GM12872 (cell line): ENCODE results near the gene PTK7.

Experiments
- TF ChIP-seq, protein P1 (sequence below): IDR thresholded peaks from 3 replicates; pipeline ENCODE4 v1.5.1; 2011; ENCODE audit warnings: low read depth, mild to moderate bottlenecking, low read length, moderate library complexity; ENCODE audit not compliant: insufficient read depth

The PTK7 gene

DNA sequence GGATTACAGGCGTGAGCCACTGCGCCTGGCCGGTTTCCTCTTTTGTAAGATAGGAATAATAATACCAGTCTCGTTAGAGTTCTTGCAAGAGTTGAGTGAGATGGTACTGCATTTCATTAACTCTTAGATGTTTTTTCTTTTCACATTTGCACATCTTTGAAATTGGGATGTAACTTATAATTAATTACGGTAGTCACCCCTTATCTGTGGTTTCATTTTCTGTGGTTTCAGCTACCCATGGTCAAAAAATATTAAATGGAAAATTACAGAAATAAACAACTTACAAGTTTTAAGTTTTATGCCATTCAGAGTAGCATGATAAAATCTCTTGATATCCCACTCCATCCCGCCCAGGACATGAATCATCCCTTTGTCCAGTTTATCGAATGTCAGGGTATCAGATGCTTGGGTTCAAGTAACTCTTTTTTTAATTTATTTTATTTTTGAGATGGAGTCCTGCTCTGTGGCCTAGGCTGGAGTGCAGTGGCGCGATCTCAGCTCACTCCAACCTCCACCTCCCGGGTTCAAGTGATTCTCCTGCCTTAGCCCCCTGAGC is 15.4 kb downstream of the PTK7 start:
- TF ChIP-seq, protein P1, sequence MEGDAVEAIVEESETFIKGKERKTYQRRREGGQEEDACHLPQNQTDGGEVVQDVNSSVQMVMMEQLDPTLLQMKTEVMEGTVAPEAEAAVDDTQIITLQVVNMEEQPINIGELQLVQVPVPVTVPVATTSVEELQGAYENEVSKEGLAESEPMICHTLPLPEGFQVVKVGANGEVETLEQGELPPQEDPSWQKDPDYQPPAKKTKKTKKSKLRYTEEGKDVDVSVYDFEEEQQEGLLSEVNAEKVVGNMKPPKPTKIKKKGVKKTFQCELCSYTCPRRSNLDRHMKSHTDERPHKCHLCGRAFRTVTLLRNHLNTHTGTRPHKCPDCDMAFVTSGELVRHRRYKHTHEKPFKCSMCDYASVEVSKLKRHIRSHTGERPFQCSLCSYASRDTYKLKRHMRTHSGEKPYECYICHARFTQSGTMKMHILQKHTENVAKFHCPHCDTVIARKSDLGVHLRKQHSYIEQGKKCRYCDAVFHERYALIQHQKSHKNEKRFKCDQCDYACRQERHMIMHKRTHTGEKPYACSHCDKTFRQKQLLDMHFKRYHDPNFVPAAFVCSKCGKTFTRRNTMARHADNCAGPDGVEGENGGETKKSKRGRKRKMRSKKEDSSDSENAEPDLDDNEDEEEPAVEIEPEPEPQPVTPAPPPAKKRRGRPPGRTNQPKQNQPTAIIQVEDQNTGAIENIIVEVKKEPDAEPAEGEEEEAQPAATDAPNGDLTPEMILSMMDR, result no peak

DNA sequence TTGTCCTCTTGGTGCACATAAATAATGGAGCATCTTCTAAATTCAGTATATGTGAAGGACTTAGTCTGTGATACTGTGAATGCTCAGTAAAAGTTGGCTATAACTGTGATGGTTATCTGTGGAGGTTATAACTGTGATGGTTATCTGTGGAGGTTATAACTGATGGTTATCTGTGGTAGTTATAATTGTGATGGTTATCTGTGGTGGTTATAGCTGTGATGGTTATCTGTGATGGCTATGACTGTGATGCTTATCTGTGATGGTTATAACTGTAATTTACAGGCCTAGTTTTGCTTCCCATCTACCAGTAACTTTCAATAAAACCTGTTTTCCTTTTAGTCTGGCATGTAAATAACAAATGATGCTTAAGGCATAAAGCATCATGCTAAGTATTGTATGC is 16.5 kb downstream of the PTK7 start:
- TF ChIP-seq, protein P1, result no peak

DNA sequence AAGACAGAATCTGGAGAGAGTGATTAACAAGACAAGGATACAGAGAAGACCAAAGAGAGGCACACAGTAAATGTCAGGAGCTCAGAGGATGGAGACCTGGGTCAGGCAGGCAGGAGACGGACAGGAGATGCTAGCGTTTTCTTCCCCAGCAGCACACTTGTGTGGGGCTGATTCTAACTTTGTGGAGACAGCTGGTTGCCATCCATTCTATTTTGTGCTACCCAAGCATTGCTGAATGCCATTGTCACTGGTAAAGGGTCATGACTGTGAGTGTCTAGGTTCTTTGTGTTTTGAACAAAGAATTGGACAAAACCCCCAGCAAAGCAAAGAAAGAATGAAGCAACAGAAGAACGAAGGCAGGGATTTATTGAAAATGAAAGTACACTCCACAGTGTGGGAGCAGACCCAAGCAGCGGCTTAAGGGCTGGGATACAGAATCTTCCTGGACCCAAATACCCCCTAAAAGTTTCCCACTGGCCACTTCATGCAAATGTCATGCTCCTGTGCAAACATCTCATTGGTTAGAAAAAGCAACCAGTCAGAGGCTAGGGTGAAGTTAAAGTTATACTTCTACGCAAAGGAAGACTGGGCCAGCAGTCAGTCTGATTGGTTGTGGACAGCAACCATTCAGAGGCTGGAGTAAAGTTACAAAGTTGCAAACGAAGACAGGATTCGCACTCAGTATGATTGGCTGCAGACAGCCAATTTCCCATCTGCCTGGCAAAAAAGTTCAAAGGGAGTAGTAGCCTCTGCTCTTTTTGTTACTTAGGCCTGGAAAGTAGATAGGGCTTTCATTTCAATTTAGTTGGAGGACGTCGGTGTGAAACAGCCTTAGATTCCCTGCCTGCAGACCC is 17.5 kb downstream of the PTK7 start:
- TF ChIP-seq, protein P1, result no peak

DNA sequence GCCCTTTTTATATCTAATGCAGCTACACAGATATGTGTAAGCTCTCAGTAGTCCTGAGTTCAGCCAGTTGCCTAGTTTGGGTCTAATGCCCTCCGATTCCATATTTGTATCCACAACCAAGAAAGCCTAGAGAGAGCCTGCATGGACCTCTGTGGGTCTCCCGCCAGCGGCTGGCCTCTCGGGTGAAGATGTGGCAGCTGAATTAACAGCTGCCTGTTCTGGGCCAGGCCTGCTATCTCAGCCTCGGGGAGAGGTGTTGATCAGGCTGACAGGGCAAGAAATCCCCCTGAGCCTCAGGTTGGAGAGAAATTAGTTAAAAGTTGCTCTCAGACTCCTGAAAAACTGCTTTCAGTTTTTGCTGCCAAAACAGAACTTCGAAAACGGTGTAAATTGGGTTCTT is 19.8 kb downstream of the PTK7 start:
- TF ChIP-seq, protein P1, result no peak

DNA sequence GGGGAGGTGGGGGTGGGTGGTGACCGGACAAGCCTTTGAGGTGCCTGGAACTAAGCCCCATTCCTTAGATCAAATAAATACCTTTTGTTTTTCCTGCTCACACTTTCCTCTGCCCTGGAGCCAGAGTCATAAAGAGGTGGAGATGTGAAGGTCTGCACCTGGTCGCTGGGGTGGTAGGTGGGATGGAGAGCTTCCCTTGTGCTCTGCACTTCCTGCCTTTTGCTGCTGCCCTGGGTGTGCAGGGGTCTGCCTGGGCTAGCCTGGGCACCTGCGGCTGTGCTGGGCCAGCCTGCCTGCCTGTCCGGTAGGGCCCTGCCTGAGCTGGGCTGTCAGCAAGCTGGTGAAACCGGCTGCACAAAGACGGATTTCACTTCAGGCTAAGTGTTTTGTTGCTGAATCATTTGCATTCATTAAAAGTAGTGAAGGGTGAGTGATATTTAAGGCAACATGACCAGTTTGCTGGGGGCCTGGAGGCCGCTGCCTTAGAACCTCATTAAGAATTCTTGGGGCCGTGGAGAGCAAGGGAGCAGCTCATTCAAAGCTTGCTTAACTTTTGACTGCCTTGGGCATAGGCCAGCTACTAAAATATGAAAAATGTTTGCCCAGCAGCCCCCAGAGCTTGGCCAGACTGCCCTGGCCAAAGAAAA is 20.5 kb downstream of the PTK7 start:
- TF ChIP-seq, protein P1, result no peak

DNA sequence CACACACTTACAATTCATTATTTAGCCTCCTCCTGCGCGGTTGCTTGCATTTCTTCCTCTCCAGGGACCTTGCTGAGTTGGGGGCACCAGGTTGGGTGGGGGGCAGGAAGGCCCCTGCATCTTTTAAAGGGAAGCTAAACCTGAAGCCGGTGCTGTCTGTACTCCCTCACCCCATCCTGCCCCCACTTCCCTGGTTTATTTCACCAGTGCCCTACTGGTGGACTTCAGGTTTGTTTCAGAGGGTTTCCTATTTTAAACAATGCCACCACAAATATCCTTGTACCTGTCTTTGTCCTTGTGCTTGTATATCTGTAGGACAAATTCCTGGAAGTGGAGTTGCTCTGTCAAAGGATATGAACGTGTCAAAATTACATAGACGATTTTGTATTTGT is 21.0 kb downstream of the PTK7 start:
- TF ChIP-seq, protein P1, result no peak

DNA sequence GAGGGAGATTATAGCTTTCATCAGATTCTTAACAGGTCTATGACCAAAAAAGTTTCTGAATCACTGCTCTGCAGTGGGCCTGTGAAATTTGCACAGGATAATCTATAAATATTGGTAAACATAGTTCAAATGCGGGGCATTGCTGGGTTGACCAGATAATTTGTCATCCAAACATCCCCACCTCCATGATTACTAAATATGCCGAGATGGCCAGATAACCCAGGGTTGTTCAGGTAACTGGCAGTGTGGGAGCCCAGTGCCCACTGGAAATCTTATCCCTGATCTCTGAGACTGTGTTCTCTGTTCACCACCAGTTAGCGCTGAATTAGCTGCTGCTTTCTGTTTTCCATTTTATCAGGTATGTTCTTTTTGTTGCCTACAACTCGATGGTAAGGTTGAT is 21.4 kb downstream of the PTK7 start:
- TF ChIP-seq, protein P1, result no peak
